ENCODE measurements around the gene AKR1B15.
"Not testable (repeated sequence)": the region's sequence is repeated elsewhere in the genome, so short reads cannot be mapped to it uniquely, and the experiment has no call there.

Gene AKR1B15

GRCh38 chr7:134548877-134549276 is at the start of gene AKR1B15:
TSS of gene AKR1B15 (plus strand) at chr7:134549110. CDS start at chr7:134564620, 15,510 bp downstream.
- no peak for DNase-seq (ENCODE audit: low spot score)

DNA sequence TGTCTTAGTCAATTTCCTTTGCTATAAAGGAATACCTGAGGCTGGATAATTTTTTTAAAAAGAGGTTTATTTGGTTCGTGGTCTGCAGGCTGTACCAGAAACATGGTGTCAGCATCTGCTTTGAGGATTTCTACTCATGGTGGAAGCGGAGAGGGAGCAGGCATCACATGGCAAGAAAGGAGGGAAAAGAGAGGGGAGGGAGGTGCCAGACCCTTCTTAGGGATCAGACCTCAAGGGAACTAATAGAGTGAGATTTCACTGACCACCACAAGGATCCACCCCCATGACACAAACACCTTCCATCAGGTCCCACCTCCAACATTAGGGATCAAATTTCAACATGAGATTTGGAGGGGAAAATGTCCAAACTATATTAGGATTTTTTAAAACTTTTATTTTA is 48.5 kb upstream of the AKR1B15 start:
- DNase-seq (ENCODE audit: low spot score) = no peak

- DNase-seq (ENCODE audit: low spot score) = no peak
Measured at GRCh38 chr7:134500982-134501381, 47.9 kb upstream of the AKR1B15 start.

DNA sequence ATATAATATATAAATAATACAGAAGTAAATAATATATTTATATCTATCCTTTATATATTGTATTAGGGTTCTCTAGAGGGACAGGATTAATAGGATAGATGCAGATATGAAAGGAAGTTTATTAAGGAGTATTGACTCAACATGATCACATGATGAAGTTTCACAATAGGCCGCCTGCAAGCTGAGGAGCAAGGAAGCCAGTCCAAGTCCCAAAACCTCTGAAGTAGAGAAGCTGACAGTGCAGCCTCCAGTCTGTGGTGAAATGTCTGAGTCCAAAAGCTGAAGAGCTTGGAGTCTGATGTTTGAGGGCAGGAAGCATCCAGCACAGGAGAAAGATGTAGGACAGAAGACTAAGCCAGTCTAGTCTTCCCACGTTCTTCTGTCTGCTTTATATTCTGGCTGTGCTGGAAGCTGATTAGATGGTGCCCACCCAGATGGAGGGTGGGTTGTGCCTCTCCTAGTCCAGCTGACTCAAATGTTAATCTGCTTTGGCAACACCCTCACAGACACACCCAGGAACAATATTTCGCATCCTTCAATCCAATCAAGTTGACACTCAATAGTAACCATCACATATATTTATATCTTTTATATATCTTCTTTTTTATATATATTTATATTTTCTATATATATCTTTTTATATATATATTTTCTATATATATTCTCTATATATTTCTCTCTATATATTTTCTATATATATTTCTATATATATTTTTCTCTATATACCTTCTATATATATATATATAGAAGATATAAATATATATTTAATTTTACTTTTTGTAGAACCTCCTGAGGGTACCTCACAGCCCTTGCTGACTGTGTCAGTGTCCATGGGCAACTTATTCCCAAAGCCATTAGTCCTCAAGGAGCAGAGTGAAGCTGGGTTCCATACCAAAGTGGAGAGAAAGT is 46.2 kb upstream of the AKR1B15 start:
- DNase-seq (ENCODE audit: low spot score) = peak; percentile 22

- no peak for DNase-seq (ENCODE audit: low spot score)
Measured at GRCh38 chr7:134504660-134505164, 44.2 kb upstream of the AKR1B15 start.

DNA sequence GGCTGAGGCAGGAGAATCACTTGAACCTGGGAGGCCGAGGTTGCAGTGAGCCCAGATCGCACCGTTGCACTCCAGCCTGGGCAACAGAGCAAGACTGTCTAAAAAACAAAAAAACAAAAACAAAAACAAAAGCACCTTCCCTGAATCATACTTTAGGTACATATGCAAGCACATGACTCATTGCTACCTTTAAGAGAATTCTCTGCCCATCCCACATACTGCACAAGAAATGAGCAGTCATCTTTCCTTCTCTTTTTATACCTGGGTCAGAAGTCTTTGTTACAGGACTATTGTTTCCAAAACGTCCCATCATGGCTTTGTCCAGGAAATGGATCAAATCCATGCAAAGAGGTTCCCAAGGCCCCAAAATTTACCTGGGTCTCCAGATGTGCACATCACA is 43.1 kb upstream of the AKR1B15 start:
- DNase-seq (ENCODE audit: low spot score) = no peak

GRCh38 chr7:134509010-134509409 is 39.9 kb upstream of the AKR1B15 start:
- DNase-seq (ENCODE audit: low spot score) = no peak

DNA sequence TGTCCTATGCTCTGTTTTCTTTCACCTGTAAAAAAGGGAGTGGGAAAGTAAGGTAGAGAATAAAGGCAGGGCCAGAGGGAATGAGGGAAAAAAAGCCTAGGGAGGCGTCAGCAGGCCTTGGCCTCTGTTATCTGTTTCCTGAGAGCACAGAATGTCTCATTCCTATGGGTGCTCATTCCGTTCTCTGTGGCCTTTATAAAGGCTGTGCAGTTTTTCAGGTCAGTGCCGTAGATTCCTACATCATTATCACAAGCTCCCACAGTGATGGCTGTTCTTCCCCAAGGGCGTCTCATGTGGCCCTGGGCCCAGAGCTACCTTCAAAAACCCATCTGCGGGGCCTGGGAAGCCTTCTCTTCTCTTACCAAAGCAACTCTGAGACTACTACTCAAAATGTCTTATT is 38.3 kb upstream of the AKR1B15 start:
- no peak for DNase-seq (ENCODE audit: low spot score)

- DNase-seq (ENCODE audit: low spot score) = no peak
Measured at GRCh38 chr7:134512271-134512670, 36.6 kb upstream of the AKR1B15 start.

GRCh38 chr7:134513169-134513752 is 35.6 kb upstream of the AKR1B15 start:
- peak; percentile 20 for DNase-seq (ENCODE audit: low spot score)

GRCh38 chr7:134514106-134514505 is 34.8 kb upstream of the AKR1B15 start:
- DNase-seq (ENCODE audit: low spot score) = no peak

DNA sequence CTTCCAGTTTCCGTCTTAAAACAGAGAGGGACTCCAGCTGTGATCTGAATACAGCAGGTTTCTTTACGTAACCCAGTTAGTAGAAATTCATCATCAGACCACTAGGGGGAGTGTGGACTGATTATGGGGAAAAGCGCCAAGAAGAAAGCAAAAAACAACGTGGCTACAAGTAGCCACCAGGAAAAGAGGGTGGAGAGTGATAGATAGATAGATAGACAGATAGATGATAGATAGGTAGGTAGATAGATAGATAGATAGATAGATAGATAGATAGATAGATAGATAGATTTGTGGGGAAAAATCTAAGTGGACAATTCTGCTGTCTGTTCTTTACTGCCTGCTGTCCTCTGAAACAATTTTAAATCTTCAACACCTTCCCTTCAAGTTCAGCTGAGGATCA is 34.2 kb upstream of the AKR1B15 start:
- peak; percentile 72 for DNase-seq (ENCODE audit: low spot score)

GRCh38 chr7:134515569-134516468 is 33.1 kb upstream of the AKR1B15 start:
- no peak for DNase-seq (ENCODE audit: low spot score)

GRCh38 chr7:134520130-134520529 is 28.8 kb upstream of the AKR1B15 start:
- no peak for DNase-seq (ENCODE audit: low spot score)

GRCh38 chr7:134522601-134523000 is 26.3 kb upstream of the AKR1B15 start:
- no peak for DNase-seq (ENCODE audit: low spot score)

DNA sequence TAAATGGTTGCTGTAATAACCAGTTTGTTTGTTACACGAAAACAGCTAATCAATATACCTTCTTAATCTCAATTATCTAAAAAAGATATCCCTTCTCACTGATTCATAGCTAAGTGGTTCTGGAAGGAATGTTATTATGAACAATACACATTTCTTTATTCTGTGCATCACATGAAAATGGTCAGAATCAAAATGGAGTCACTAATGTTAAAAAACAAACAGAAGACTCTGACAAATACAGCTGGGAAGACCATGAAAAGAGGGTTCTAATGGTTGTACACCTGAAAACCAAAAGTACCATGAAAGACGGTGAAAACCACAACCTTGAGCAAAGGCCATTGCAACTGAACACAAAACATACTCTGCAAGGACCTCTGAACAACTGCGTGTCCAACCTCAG is 23.5 kb upstream of the AKR1B15 start:
- not testable (repeated sequence) for DNase-seq (ENCODE audit: low spot score)

GRCh38 chr7:134526552-134527248 is 22.2 kb upstream of the AKR1B15 start:
- not testable (repeated sequence) for DNase-seq (ENCODE audit: low spot score)

DNA sequence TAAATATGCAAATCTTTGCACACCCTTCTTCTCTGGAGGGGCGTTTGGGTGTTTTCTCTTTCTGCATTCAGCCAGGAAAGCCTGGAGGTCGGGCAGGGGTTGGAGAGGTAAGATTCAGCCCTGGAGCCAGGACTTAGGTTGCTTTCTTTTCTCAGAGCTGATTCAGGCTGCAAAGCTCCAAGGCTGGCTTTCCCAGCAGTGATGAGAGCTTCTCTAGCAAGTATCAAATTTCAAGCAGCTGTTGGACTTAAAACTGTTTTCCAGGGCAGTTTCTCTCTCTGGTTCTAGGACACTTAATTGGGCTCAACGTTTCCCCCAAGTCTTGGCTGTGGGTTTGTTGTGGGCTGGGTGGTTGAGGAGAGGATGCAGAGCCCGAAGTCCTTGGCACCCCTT is 20.9 kb upstream of the AKR1B15 start:
- no peak for DNase-seq (ENCODE audit: low spot score)

DNA sequence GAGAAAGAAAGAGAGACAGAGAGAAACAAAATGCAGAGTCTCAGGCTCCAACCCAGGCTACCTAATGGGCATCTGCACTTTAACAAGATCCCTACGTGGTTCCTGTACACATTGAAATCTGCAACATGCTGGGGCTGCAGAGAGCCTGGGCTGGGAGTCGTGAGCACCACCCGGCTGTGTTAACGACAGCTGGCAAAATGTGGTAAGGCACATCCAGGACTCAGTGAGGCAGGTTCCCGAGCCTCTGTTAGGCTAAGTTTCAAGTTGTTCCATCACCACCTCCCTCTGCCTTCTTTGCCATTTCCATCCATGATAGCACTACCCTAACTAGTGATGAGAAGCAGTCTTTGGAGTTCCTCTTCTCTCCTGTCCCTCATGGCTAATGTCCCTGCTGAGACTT is 20.2 kb upstream of the AKR1B15 start:
- DNase-seq (ENCODE audit: low spot score) = no peak

DNA sequence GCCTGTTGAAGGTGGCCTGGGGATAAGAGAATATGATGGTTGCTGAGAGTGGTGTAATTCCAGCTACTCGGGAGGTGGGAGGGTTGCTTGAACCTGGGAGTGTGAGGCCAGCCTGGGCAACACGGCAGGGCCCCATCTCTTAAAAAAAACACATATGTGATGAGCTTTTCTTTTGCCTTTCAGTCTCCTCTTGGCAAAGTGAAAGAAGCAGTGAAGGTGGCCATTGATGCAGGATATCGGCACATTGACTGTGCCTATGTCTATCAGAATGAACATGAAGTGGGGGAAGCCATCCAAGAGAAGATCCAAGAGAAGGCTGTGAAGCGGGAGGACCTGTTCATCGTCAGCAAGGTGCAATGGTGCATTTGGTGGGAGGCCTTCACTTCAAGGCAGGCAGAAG is 18.4 kb upstream of the AKR1B15 start:
- DNase-seq (ENCODE audit: low spot score) = no peak

DNA sequence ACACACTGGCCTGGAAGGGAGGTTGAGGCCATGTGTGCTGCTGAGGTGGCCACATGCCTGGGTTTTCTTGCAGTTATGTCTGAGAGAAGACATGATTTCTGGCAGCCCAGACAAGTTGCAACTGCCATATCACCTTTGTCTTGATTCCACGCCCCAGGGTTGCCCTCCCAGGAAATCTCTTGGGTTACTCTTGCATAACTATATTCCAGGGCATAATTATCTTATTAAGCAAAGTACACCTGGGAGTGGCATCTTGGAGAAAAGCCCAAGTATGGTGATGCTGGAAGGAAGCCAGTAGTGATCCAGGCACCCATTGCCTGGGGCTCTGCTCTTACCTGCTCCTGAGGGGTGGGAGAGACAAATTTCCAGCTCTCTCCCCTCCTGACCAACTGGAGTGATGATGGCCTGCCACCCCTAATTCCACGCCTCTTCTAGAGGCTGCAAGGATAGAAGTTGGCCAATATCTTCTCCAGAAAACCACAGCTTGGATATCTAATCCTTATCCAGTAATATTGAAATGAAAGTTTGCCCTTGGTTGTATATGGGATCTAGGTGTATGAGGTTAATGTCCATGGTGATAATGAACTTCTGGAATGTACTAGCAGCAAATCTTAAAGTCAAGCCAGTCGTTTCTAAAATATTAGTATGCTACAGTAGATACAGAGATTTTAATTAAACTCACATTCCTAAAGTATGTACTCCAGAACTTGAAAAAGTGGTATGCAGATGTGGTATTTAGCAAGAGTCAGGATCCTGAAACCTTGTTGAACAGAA is 16.5 kb upstream of the AKR1B15 start:
- no peak for DNase-seq (ENCODE audit: low spot score)

Data from globus pallidus (tissue), 1 donor.